GM12891 (cell line): ENCODE results near the gene RNF145.

Experiments used
- POLR2A ChIP-seq: IDR thresholded peaks from 2 replicates; pipeline ENCODE4 v1.6.1; 2011; ENCODE audit warnings: low read depth, low read length, control low read depth
- POLR2AphosphoS5 ChIP-seq: IDR thresholded peaks from 2 replicates; pipeline ENCODE4 v1.6.1; 2011; ENCODE audit warnings: low read depth, low read length, control low read depth
- POU2F2 ChIP-seq: IDR thresholded peaks from 2 replicates; pipeline ENCODE4 v1.6.1; 2011; ENCODE audit warnings: low read depth, mild to moderate bottlenecking, control low read depth, low read length, moderate library complexity

- TF ChIP-seq POLR2A = no peak
- no peak for TF ChIP-seq POLR2AphosphoS5
- TF ChIP-seq POU2F2 = no peak
These were observed 62.5 kb downstream of the RNF145 start for GRCh38 chr5:159146839-159147238.
